DOHH2 (cell line): Measurements from ENCODE around the gene NPIPB2.
"Not testable (repeated sequence)": the region's sequence is repeated elsewhere in the genome, so short reads cannot be mapped to it uniquely, and the experiment has no call there.

Source experiments
- H3F3A ChIP-seq: fragments of 200-600 bp; sonication (generic), shearing (Covaris generic); 2 replicates; pipeline ENCODE4 v1.6.0; 2016; ENCODE audit warnings: antibody characterized with exemption, mild to moderate bottlenecking; ENCODE audit not compliant: control insufficient read depth, insufficient read depth
- H3K27ac ChIP-seq: fragments of 200-600 bp; sonication (generic); 2 replicates; pipeline ENCODE4 v1.5.1; 2014; ENCODE audit warnings: low read depth, mild to moderate bottlenecking, low read length, moderate library complexity
- H3K27me3 ChIP-seq: fragments of 200-600 bp; sonication (generic); 2 replicates; pipeline ENCODE4 v1.6.1; 2014; ENCODE audit warnings: mild to moderate bottlenecking, low read length, mixed read lengths; ENCODE audit not compliant: control insufficient read depth
- H3K36me3 ChIP-seq: fragments of 200-600 bp; sonication (generic); 2 replicates; pipeline ENCODE4 v1.6.1; 2014; ENCODE audit warnings: mild to moderate bottlenecking, low read length, moderate library complexity, mixed read lengths; ENCODE audit not compliant: control insufficient read depth
- H3K4me1 ChIP-seq: fragments of 200-600 bp; sonication (generic); 2 replicates; pipeline ENCODE4 v1.6.1; 2014; ENCODE audit warnings: mild to moderate bottlenecking, low read length, mixed read lengths; ENCODE audit not compliant: control insufficient read depth
- H3K4me2 ChIP-seq: fragments of 200-600 bp; sonication (generic); 2 replicates; pipeline ENCODE4 v1.6.0; 2014; ENCODE audit warnings: mild to moderate bottlenecking, low read length, moderate library complexity
- H3K4me3 ChIP-seq: fragments of 200-600 bp; sonication (generic); 2 replicates; pipeline ENCODE4 v1.5.1; 2014; ENCODE audit warnings: mild to moderate bottlenecking, low read length, mixed read lengths
- H3K79me2 ChIP-seq: fragments of 200-600 bp; sonication (generic); 2 replicates; pipeline ENCODE4 v1.6.1; 2014; ENCODE audit warnings: mild to moderate bottlenecking, low read length, mixed read lengths; ENCODE audit not compliant: control insufficient read depth
- H3K9me2 ChIP-seq: fragments of 200-600 bp; sonication (generic); replicated peaks from 2 replicates; pipeline ENCODE4 v1.6.1; 2014; ENCODE audit warnings: mild to moderate bottlenecking, low read length, mixed read lengths; ENCODE audit not compliant: control insufficient read depth
- H3K9me3 ChIP-seq: fragments of 200-600 bp; sonication (generic); 2 replicates; pipeline ENCODE4 v1.6.1; 2014; ENCODE audit warnings: antibody characterized with exemption, low read length, mixed read lengths; ENCODE audit not compliant: control insufficient read depth, insufficient read depth
- H4K20me1 ChIP-seq: fragments of 200-600 bp; sonication (generic); 2 replicates; pipeline ENCODE4 v1.6.0; 2014; ENCODE audit warnings: low read depth, mild to moderate bottlenecking, antibody characterized with exemption, low read length, moderate library complexity; ENCODE audit not compliant: control insufficient read depth, insufficient read depth
- EZH2phosphoT487 ChIP-seq: fragments of 200-600 bp; sonication (generic); IDR thresholded peaks from 2 replicates; pipeline ENCODE4 v1.6.1; 2017; ENCODE audit warnings: borderline replicate concordance, mild to moderate bottlenecking, antibody characterized with exemption, low read length, moderate library complexity, mixed read lengths
- TF ChIP-seq, protein P1 (sequence below): fragments of 200-600 bp; sonication (generic); IDR thresholded peaks from one replicate; pipeline ENCODE4 v1.5.1; 2014; ENCODE audit warnings: antibody characterized with exemption, mild to moderate bottlenecking, low read depth, low read length; ENCODE audit not compliant: poor library complexity, severe bottlenecking

Gene NPIPB2

GRCh38 chr16:11941945-11942344, at the start of gene NPIPB2:
Gene NPIPB2 (minus strand): TSS chr16:11942045. CDS start chr16:11942045, 0 bp downstream.
- not testable (repeated sequence) for H3K36me3 ChIP-seq, H3K27me3 ChIP-seq, H3K4me3 ChIP-seq, H3K9me3 ChIP-seq, H3K9me2 ChIP-seq, H3F3A ChIP-seq, H3K4me1 ChIP-seq, H3K4me2 ChIP-seq, H4K20me1 ChIP-seq, H3K79me2 ChIP-seq, H3K27ac ChIP-seq

DNA sequence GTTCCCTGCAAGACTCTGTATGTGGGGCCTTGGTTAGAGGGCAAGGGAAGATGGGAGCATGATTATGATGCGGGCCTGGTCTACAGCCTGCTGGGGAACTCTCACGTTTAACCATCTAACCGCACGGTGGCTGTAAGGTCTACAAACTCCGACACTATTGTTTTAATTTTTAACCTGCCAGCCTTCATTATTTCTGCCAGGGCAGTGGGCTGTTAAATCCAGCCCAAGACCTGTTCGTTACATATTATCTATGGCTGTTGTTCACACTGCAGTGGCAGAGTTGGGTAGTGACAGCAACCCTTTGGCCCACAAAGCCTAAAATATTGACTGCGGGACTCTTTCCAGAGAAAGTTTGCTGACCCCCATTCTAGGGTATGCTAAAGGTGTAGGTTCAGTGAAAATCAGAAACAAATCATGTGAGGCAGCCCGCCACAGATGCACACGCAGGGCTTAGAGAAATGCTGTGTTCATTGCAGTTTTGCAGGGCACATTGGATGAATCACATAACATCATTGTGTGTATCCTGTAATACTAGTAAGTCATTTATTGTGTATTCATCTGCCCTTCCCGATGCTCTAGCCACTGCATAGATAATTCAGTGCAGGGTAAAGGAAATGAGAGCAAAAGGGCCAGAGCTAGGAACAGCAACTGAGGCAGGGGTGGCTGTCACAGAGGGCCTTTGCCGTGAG, 49.0 kb upstream of the NPIPB2 start:
- Histone ChIP-seq H3K9me3 (no peaks in the 10 kb centered on the region), H3K36me3 (no peaks in the 10 kb centered on the region), H3K79me2 (peaks cover 65% of the 10 kb centered on the region), H3K27me3 (no peaks in the 10 kb centered on the region), H4K20me1 (no peaks in the 10 kb centered on the region), H3K9me2 (no peaks in the 10 kb centered on the region), H3F3A (no peaks in the 10 kb centered on the region), H3K27ac (no peak overlapping the region), H3K4me3 (no peak overlapping the region), H3K4me1 (peaks cover 34% of the 10 kb centered on the region), H3K4me2 (no peak overlapping the region)
- TF ChIP-seq EZH2phosphoT487: no peak
- TF ChIP-seq, protein P1, sequence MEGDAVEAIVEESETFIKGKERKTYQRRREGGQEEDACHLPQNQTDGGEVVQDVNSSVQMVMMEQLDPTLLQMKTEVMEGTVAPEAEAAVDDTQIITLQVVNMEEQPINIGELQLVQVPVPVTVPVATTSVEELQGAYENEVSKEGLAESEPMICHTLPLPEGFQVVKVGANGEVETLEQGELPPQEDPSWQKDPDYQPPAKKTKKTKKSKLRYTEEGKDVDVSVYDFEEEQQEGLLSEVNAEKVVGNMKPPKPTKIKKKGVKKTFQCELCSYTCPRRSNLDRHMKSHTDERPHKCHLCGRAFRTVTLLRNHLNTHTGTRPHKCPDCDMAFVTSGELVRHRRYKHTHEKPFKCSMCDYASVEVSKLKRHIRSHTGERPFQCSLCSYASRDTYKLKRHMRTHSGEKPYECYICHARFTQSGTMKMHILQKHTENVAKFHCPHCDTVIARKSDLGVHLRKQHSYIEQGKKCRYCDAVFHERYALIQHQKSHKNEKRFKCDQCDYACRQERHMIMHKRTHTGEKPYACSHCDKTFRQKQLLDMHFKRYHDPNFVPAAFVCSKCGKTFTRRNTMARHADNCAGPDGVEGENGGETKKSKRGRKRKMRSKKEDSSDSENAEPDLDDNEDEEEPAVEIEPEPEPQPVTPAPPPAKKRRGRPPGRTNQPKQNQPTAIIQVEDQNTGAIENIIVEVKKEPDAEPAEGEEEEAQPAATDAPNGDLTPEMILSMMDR: no peak

DNA sequence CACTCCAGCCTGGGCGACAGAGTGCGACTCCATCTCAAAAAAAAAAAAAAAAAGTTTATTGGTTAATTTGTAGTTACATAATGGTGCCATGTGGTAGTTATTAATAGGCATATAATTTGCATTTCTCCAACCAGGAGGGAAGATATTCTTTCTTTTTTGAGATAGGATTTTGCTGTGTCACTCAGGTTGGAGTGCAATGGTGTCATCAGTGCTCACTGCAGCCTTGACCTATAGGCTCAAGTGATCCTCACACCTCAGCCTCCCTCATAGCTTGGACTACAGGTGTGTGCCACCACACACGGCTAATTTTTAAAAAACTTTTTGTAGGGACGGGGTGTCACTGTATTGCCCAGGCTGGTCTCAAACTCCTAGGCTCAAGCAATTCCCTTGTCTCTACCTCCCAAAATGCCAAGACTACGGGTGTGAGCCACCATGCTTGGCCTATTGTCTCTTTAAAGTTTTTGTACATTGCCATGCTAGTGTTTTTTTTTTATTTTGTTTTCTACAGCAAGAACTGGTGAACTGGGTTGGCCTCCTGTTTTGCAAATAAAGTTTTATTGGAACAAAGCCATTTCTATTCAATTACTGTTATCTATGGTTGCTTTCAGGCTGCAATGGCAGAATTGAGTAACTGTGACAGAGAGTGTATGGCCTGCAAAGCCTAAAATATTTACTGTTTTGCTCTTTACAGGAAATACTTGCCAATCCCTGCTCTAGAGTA, 46.6 kb upstream of the NPIPB2 start:
- H3K36me3 ChIP-seq: no peaks in the 10 kb centered on the region
- H3K4me1 ChIP-seq: peaks cover 24% of the 10 kb centered on the region
- H4K20me1 ChIP-seq: no peaks in the 10 kb centered on the region
- H3K27me3 ChIP-seq: no peaks in the 10 kb centered on the region
- H3K9me3 ChIP-seq: no peaks in the 10 kb centered on the region
- no peaks in the 10 kb centered on the region for H3K9me2 ChIP-seq
- no peaks in the 10 kb centered on the region for H3F3A ChIP-seq
- no peak overlapping the region for H3K4me2 ChIP-seq
- H3K79me2 ChIP-seq: peaks cover 83% of the 10 kb centered on the region
- H3K4me3 ChIP-seq: no peak overlapping the region
- no peak for TF ChIP-seq EZH2phosphoT487
- TF ChIP-seq, protein P1: no peak
- no peak overlapping the region for H3K27ac ChIP-seq

DNA sequence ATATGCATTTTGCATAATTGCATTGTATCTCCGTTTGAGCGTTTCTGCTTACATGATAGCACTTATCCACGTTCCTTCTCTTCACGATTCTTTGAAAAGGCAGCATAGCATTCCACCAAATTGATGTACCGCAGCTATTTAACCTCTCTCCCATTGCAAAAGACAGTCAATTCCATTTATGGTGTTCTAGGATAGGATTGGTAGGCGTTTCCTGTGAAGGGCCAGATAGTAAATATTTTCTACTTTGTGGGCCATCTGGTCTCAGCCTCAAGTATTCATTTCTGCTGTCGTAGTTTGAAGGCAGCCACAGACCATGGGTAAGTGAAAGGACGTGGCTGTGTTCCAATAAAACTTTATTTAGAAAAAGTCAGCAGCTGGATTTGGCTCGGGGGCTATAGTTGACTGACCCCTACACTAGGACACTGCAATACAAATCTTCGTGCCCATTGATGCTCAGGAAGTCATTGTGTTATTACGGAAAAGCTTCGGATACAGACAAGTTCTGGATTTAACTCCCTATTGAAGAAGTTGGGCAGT, 44.7 kb upstream of the NPIPB2 start:
- H3F3A ChIP-seq: no peaks in the 10 kb centered on the region
- no peaks in the 10 kb centered on the region for H3K27me3 ChIP-seq
- H3K36me3 ChIP-seq: no peaks in the 10 kb centered on the region
- H3K4me2 ChIP-seq: no peak overlapping the region
- H3K79me2 ChIP-seq: peaks cover 87% of the 10 kb centered on the region
- H3K27ac ChIP-seq: no peak overlapping the region
- H4K20me1 ChIP-seq: no peaks in the 10 kb centered on the region
- TF ChIP-seq EZH2phosphoT487: no peak
- TF ChIP-seq, protein P1: no peak
- peaks cover 30% of the 10 kb centered on the region for H3K4me1 ChIP-seq
- H3K9me3 ChIP-seq: no peaks in the 10 kb centered on the region
- H3K4me3 ChIP-seq: no peak overlapping the region
- H3K9me2 ChIP-seq: no peaks in the 10 kb centered on the region
